Epithelial cell of proximal tubule (primary cell): Measurements from ENCODE around the gene PRPF31. TPM values are rescaled to one million over a fixed set of nuclear protein-coding genes. Genes with fewer than 3 reads are reported as not detected.
A peak's percentile ranks its signal among the peaks of the same experiment; 100 is the strongest.

Source experiments
- DNase-seq: peaks from one replicate; pipeline ENCODE4 v3.0.0-alpha.2; 2011; ENCODE audit warnings: low read depth
- H3K4me3 ChIP-seq: 2 replicates; pipeline ENCODE4 v1.5.1; 2011; ENCODE audit warnings: low read depth, mild to moderate bottlenecking, low read length
- CTCF ChIP-seq: conservative IDR thresholded peaks from 2 replicates; pipeline ENCODE4 v1.5.1; 2012; ENCODE audit warnings: low read depth, mild to moderate bottlenecking, low read length
- total RNA-seq: library from RNA; depleted of rRNA; stranded (reverse); fragments of >200 nt; gene quantifications from 2 replicates; pipeline ENCODE4 v1.2.3, GENCODE V29; 2015

The PRPF31 gene
- total RNA-seq, 1 donor from 2014 or later, result 64.3 TPM

- H3K4me3 ChIP-seq, result no peak overlapping the region
- DNase-seq, result no peak
- TF ChIP-seq CTCF, result no peak
These were observed 7.1 kb upstream of the PRPF31 start for GRCh38 chr19:54108496-54108895.

- TF ChIP-seq CTCF, result no peak
- no peak for DNase-seq
- no peak overlapping the region for H3K4me3 ChIP-seq
These were observed 5.9 kb upstream of the PRPF31 start for GRCh38 chr19:54109651-54110050.

GRCh38 chr19:54114340-54115108, 1.0 kb upstream of the PRPF31 start:
- no peak for TF ChIP-seq CTCF
- DNase-seq, result no peak
- H3K4me3 ChIP-seq, result peak overlapping the region; percentile 62

GRCh38 chr19:54121259-54121658, 5.7 kb downstream of the PRPF31 start:
- no peak for DNase-seq
- H3K4me3 ChIP-seq, result no peak overlapping the region
- no peak for TF ChIP-seq CTCF

- no peak for DNase-seq
- H3K4me3 ChIP-seq, result no peak overlapping the region
These were observed 8.1 kb downstream of the PRPF31 start for GRCh38 chr19:54123682-54124081.

GRCh38 chr19:54124393-54124792, 8.8 kb downstream of the PRPF31 start:
- no peak overlapping the region for H3K4me3 ChIP-seq
- TF ChIP-seq CTCF, result no peak
- no peak for DNase-seq

More at GRCh38 chr19:54123682-54124081, 8.1 kb downstream of the PRPF31 start:
- TF ChIP-seq CTCF, result no peak

GRCh38 chr19:54125713-54126112, 10.2 kb downstream of the PRPF31 start:
- H3K4me3 ChIP-seq, result no peak overlapping the region
- DNase-seq, result no peak
- no peak for TF ChIP-seq CTCF
